ENCODE data around the gene NFE2L2.
"Not testable (repeated sequence)": the region's sequence is repeated elsewhere in the genome, so short reads cannot be mapped to it uniquely, and the experiment has no call there.

The NFE2L2 gene

DNA sequence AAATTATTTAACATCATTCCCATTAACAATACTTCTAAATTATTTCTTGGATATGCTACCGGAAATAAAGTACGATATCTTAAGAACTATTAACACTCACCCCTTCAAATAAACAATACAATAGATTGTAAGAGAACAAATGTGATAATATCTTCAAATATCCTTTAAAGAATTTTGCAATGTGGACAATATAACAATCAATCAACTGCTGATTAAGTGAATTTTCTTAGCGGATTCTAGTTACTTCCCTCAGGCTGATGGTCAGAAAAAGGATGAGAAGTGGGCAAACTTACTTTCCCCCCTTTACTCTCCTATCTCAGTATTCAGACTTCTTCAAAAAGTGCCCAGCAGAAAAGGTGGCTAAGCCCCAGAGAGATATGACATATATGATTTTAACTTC lies 10.8 kb downstream of the NFE2L2 start:
- H3K9ac ChIP-seq (ENCODE audit: low read length): no peak overlapping the region
- no peaks in the 10 kb centered on the region for H3K36me3 ChIP-seq (ENCODE audit: insufficient read depth, low read length)
- H3K4me1 ChIP-seq (ENCODE audit: insufficient read depth, low read length): peaks cover 79% of the 10 kb centered on the region
- H3K9me3 ChIP-seq (ENCODE audit: low read length): no peaks in the 10 kb centered on the region
- H3K27ac ChIP-seq (ENCODE audit: low read depth, low read length): no peak overlapping the region
- H3K4me3 ChIP-seq (ENCODE audit: low read depth in 1 of 2, low read length in 2 of 2): no peak overlapping the region
- no peaks in the 10 kb centered on the region for H3K27me3 ChIP-seq (ENCODE audit: control insufficient read depth in 1 of 2, insufficient read depth in 2 of 2, low read length in 2 of 2)

DNA sequence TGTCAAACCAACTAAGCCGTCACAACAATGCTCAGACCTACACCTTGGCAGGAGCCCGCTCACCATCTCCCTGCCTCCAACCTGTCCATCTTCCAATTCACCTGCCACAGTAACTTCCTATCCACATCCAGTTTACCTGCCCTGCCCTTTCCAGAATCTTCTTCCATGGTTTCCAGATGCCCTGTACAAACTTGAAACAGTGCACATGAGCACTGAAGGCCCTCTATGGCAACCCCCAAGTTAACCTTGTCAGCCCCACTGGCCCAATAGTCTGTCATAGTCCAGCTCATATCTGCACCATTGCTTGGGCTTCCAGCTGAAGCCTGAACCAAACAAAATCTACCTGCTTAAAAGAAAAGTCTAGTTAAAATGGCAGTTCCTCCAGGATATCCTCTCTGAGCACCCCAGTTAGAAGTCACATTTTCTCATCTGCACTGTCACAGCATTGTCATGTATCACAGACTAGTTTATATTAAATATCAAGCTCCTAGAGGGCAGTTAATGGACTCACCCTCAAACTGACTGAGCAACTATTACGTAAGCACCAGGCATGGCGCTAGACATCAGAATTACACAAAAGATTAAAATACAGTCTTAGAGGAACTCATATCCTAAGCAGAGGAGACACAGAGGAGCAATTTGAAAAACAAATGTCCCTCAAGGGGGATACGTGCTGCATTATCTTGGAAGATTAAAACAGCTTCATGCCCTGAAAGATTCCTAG lies 11.6 kb downstream of the NFE2L2 start:
- Histone ChIP-seq H3K36me3 (ENCODE audit: insufficient read depth, low read length) (no peaks in the 10 kb centered on the region), H3K4me1 (ENCODE audit: insufficient read depth, low read length) (peaks cover 77% of the 10 kb centered on the region), H3K27ac (ENCODE audit: low read depth, low read length) (peak overlapping the region; percentile 30), H3K9me3 (ENCODE audit: low read length) (no peaks in the 10 kb centered on the region), H3K9ac (ENCODE audit: low read length) (no peak overlapping the region), H3K27me3 (ENCODE audit: control insufficient read depth in 1 of 2, insufficient read depth in 2 of 2, low read length in 2 of 2) (no peaks in the 10 kb centered on the region), H3K4me3 (ENCODE audit: low read depth in 1 of 2, low read length in 2 of 2) (peak overlapping the region in 1 of 2 donors; percentile 19)

DNA sequence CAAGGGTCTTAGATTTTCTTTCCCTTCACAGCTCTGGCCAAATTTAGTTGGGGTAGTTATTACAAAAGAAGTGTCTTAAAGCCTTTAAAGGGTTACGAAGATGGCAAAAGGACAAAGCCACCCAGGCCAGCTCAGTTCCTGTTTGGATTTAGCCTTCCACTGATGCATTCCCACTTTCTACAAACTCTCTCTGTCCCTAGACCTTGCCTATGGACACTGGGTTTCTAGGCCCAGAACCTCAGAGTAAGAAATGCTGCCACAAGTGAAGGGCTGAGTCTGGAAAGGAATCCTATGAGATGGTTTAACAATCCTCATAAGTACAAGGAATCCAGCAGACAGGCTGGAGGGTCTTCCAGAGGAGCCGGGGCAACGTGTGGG lies 13.4 kb downstream of the NFE2L2 start:
- H3K4me1 ChIP-seq (ENCODE audit: insufficient read depth, low read length): peaks cover 75% of the 10 kb centered on the region
- H3K36me3 ChIP-seq (ENCODE audit: insufficient read depth, low read length): no peaks in the 10 kb centered on the region
- no peaks in the 10 kb centered on the region for H3K27me3 ChIP-seq (ENCODE audit: control insufficient read depth in 1 of 2, insufficient read depth in 2 of 2, low read length in 2 of 2)
- H3K4me3 ChIP-seq (ENCODE audit: low read depth in 1 of 2, low read length in 2 of 2): no peak overlapping the region
- no peak overlapping the region for H3K9ac ChIP-seq (ENCODE audit: low read length)
- no peak overlapping the region for H3K27ac ChIP-seq (ENCODE audit: low read depth, low read length)
- H3K9me3 ChIP-seq (ENCODE audit: low read length): no peaks in the 10 kb centered on the region

DNA sequence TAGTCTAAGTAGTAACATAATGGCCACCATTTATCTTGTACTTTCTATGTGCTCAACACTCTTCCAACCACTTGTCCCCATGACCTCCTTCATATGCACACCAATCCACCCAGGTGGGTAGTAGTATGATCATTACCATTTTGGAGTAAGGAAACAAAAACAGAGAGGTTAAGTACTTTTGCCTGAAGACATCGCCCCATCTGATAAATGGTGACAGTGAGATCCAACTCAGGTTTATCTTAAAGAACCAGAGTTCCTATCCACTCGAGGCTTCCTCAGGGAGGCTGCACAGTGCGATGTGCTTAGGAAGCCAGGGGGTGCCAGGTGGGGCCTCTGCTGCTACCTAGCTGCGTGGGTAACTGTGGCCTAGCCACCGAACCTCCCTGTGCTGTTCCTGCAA lies 14.1 kb downstream of the NFE2L2 start:
- Histone ChIP-seq H3K4me3 (ENCODE audit: low read depth in 1 of 2, low read length in 2 of 2) (no peak overlapping the region), H3K9ac (ENCODE audit: low read length) (no peak overlapping the region), H3K9me3 (ENCODE audit: low read length) (no peaks in the 10 kb centered on the region), H3K4me1 (ENCODE audit: insufficient read depth, low read length) (peaks cover 74% of the 10 kb centered on the region), H3K27ac (ENCODE audit: low read depth, low read length) (no peak overlapping the region), H3K36me3 (ENCODE audit: insufficient read depth, low read length) (no peaks in the 10 kb centered on the region), H3K27me3 (ENCODE audit: control insufficient read depth in 1 of 2, insufficient read depth in 2 of 2, low read length in 2 of 2) (no peaks in the 10 kb centered on the region)

DNA sequence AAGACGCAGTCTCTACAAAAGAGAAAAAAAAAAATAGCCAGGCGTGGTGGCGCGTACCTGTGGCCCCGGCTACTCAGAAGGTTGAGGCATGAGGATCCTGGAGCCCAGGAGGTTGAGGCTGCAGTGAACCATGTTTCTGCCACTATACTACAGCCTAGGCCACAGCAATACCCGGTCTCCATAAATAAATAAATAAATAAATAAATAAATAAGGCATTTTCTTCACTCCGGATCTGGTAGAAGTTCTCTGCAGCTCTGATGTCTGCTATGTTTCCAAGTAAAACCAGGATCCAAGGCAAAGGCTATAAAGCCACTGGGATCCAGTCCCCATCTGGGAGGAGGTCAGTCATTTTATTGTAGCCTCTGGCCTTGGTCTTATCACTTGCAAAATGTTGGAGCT lies 15.5 kb downstream of the NFE2L2 start:
- Histone ChIP-seq H3K4me1 (ENCODE audit: insufficient read depth, low read length) (peaks cover 66% of the 10 kb centered on the region), H3K9ac (ENCODE audit: low read length) (no peak overlapping the region), H3K9me3 (ENCODE audit: low read length) (no peaks in the 10 kb centered on the region), H3K27ac (ENCODE audit: low read depth, low read length) (no peak overlapping the region), H3K27me3 (ENCODE audit: control insufficient read depth in 1 of 2, insufficient read depth in 2 of 2, low read length in 2 of 2) (no peaks in the 10 kb centered on the region), H3K36me3 (ENCODE audit: insufficient read depth, low read length) (no peaks in the 10 kb centered on the region), H3K4me3 (ENCODE audit: low read depth in 1 of 2, low read length in 2 of 2) (no peak overlapping the region)

DNA sequence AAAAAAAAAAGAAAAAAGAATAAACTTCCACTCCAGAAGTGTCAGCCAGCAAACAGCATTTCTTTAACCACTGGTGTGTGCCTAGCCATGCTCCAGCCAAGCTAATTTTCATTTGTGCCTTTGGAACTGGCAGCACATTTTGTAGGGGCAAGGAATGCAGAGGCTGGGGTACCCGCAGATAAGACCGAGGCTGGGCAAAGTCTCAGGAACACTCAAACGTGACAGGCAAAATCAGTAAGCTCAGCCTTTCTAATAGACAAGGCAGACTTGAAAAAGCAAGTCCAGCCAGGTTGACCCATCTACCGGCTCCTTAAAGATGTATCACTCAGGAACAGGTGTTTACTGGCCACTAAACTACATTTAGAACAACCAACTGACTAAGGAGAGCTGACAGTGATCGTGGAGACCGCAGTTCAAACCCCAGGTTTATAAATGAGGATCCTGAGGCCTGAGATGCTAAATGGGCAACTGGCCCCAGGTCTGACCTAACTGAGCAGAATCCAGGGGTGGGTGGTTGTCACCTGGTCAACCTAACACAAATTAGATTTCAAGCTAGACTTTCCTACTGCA lies 16.7 kb downstream of the NFE2L2 start:
- H3K36me3 ChIP-seq (ENCODE audit: insufficient read depth, low read length): no peaks in the 10 kb centered on the region
- no peak overlapping the region for H3K4me3 ChIP-seq (ENCODE audit: low read depth in 1 of 2, low read length in 2 of 2)
- H3K4me1 ChIP-seq (ENCODE audit: insufficient read depth, low read length): peaks cover 66% of the 10 kb centered on the region
- no peak overlapping the region for H3K9ac ChIP-seq (ENCODE audit: low read length)
- no peak overlapping the region for H3K27ac ChIP-seq (ENCODE audit: low read depth, low read length)
- H3K27me3 ChIP-seq (ENCODE audit: control insufficient read depth in 1 of 2, insufficient read depth in 2 of 2, low read length in 2 of 2): no peaks in the 10 kb centered on the region
- H3K9me3 ChIP-seq (ENCODE audit: low read length): no peaks in the 10 kb centered on the region

DNA sequence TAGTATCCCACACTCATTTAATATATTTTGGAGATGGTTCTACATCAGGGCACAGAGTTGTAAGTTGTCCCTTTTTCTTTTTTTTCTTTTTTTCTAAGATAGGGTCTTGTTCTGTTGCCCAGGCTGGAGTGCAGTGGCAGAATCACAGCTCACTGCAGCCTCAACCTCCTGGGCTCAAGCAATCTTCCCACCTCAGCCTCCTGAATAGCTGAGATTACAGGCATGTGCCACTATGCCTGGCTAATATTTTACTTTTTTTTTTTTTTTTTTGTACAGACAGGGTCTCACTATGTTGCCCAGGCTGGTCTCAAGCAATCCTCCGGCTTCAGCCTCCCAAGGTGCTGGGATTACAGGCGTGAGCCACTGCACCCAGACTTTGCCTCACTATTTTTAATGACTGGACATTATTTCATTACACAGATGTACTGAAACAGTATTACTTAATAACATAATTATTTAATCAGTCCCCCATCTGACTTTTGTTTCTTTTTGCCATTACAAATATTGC lies 17.9 kb downstream of the NFE2L2 start:
- H3K9me3 ChIP-seq (ENCODE audit: low read length); H3K27ac ChIP-seq (ENCODE audit: low read depth, low read length); H3K4me3 ChIP-seq (ENCODE audit: low read depth in 1 of 2, low read length in 2 of 2); H3K36me3 ChIP-seq (ENCODE audit: insufficient read depth, low read length); H3K27me3 ChIP-seq (ENCODE audit: control insufficient read depth in 1 of 2, insufficient read depth in 2 of 2, low read length in 2 of 2); H3K9ac ChIP-seq (ENCODE audit: low read length): not testable (repeated sequence)
- H3K4me1 ChIP-seq (ENCODE audit: insufficient read depth, low read length): peaks cover 68% of the 10 kb centered on the region

DNA sequence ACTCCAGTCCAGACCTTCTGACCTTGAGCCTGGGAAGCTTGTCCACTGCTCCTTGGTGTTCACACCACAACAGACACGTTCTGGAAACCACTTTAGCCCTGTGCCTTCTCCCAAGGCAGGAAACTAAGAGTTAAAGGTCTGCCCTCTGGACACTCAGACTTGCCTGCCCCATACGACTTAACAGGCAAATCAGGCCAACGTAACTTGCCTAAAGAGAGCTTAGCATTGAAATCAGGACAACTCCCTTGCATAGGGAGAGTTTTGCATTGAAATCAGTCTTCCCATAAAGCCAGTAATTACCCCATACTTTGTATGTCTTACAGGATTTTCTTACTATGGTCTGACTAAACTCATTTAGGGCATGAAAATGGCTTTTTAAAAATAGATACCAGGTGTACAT lies 18.5 kb downstream of the NFE2L2 start:
- Histone ChIP-seq H3K9ac (ENCODE audit: low read length) (no peak overlapping the region), H3K4me3 (ENCODE audit: low read depth in 1 of 2, low read length in 2 of 2) (no peak overlapping the region), H3K27ac (ENCODE audit: low read depth, low read length) (no peak overlapping the region), H3K4me1 (ENCODE audit: insufficient read depth, low read length) (peaks cover 68% of the 10 kb centered on the region), H3K36me3 (ENCODE audit: insufficient read depth, low read length) (no peaks in the 10 kb centered on the region), H3K27me3 (ENCODE audit: control insufficient read depth in 1 of 2, insufficient read depth in 2 of 2, low read length in 2 of 2) (no peaks in the 10 kb centered on the region), H3K9me3 (ENCODE audit: low read length) (no peaks in the 10 kb centered on the region)

DNA sequence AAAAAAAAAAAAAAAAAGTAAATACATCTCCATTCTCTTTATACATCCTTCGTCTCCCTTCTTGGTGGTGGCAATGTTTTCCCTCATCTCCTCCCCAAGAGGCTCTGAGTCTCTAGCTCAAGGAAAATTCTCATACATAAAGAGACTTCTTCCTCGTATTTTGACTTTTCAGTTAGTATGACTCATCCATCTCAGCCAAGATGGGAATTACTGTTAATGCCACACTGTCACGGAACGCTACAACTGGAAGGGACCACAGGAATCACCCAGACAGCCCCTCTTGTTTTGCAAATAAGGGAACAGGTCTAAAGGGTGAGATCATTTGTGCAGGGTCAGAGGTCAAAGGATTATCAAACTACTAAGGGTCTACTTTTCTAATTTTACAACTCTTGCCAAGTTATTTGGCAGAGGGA lies 19.5 kb downstream of the NFE2L2 start:
- no peaks in the 10 kb centered on the region for H3K9me3 ChIP-seq (ENCODE audit: low read length)
- no peak overlapping the region for H3K27ac ChIP-seq (ENCODE audit: low read depth, low read length)
- H3K27me3 ChIP-seq (ENCODE audit: control insufficient read depth in 1 of 2, insufficient read depth in 2 of 2, low read length in 2 of 2): no peaks in the 10 kb centered on the region
- H3K9ac ChIP-seq (ENCODE audit: low read length): no peak overlapping the region
- peaks cover 68% of the 10 kb centered on the region for H3K4me1 ChIP-seq (ENCODE audit: insufficient read depth, low read length)
- no peaks in the 10 kb centered on the region for H3K36me3 ChIP-seq (ENCODE audit: insufficient read depth, low read length)
- no peak overlapping the region for H3K4me3 ChIP-seq (ENCODE audit: low read depth in 1 of 2, low read length in 2 of 2)

DNA sequence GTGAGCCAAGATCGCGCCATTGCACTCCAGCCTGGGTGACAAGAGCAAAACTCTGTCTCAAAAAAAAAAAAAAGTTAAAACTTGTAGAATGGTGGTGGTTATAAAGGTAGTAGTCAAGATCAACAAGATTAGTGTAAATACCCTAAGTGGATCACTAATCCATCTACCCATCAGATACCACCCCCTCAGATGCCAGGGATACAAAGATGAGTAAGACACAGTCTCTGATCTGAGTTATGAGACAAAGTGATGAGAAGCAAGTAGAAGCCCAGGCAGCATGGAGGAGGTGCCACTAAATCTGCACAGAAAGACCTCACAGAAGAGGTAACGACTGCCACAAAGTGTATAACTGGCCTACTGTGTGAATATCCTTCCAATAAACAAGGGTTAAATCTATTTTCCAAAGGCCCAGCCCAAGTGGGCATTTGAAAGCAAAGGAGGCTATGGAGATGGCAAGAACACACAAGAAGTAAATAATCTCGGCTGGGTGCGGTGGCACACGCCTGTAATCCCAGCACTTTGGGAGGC lies 20.2 kb downstream of the NFE2L2 start:
- Histone ChIP-seq H3K36me3 (ENCODE audit: insufficient read depth, low read length) (no peaks in the 10 kb centered on the region), H3K27ac (ENCODE audit: low read depth, low read length) (peak overlapping the region; percentile 31), H3K27me3 (ENCODE audit: control insufficient read depth in 1 of 2, insufficient read depth in 2 of 2, low read length in 2 of 2) (no peaks in the 10 kb centered on the region), H3K4me3 (ENCODE audit: low read depth in 1 of 2, low read length in 2 of 2) (no peak overlapping the region), H3K9me3 (ENCODE audit: low read length) (no peaks in the 10 kb centered on the region), H3K9ac (ENCODE audit: low read length) (no peak overlapping the region), H3K4me1 (ENCODE audit: insufficient read depth, low read length) (peaks cover 73% of the 10 kb centered on the region)

DNA sequence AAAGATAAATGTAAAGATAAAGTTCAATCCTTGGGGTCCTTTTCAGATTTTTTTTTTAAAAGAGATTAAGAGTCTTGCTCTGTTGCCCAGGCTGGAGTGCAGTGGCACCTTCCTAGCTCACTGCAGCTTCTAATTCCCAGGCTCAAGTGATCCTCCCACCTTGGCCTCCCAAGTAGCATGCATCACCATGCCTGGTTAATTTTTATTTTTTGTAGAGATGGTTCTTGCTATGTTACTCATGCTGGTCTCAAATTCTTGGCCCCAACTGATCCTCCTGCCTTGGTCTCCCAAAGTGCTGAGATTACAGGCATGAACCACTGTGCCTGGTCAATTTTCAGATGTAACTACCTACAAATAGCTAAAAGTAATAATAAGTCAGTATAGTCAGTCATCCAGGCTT lies 21.1 kb downstream of the NFE2L2 start:
- Histone ChIP-seq H3K9me3 (ENCODE audit: low read length) (no peaks in the 10 kb centered on the region), H3K9ac (ENCODE audit: low read length) (no peak overlapping the region), H3K4me1 (ENCODE audit: insufficient read depth, low read length) (peaks cover 81% of the 10 kb centered on the region), H3K27ac (ENCODE audit: low read depth, low read length) (peak overlapping the region; percentile 89), H3K36me3 (ENCODE audit: insufficient read depth, low read length) (no peaks in the 10 kb centered on the region), H3K4me3 (ENCODE audit: low read depth in 1 of 2, low read length in 2 of 2) (peak overlapping the region in 1 of 2 donors; percentile 9), H3K27me3 (ENCODE audit: control insufficient read depth in 1 of 2, insufficient read depth in 2 of 2, low read length in 2 of 2) (no peaks in the 10 kb centered on the region)

DNA sequence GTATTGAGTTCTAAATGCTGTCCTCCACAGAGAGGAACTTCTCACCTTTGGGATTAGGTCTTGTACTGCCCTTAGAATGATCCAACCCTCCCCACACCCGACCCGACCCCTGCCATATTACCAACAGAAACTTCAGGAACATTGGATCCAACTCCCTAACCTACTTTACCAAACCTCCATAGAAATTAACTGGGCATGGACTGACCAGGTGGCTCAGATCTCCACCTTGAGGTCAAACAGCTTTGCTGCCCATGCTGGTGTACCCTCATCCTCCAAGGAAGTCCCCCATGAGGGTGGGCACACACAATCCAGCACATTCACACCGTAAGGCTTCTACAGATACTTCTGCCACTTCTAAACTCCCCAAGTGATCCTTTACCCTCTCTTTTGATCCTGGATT lies 21.5 kb downstream of the NFE2L2 start:
- peak overlapping the region in 1 of 2 donors; percentile 9 for H3K4me3 ChIP-seq (ENCODE audit: low read depth in 1 of 2, low read length in 2 of 2)
- no peaks in the 10 kb centered on the region for H3K27me3 ChIP-seq (ENCODE audit: control insufficient read depth in 1 of 2, insufficient read depth in 2 of 2, low read length in 2 of 2)
- H3K9ac ChIP-seq (ENCODE audit: low read length): no peak overlapping the region
- no peaks in the 10 kb centered on the region for H3K9me3 ChIP-seq (ENCODE audit: low read length)
- H3K27ac ChIP-seq (ENCODE audit: low read depth, low read length): peak overlapping the region; percentile 89
- no peaks in the 10 kb centered on the region for H3K36me3 ChIP-seq (ENCODE audit: insufficient read depth, low read length)
- H3K4me1 ChIP-seq (ENCODE audit: insufficient read depth, low read length): peaks cover 85% of the 10 kb centered on the region

Measured in muscle layer of colon (tissue), 2 donors.